WI38 (cell line): ENCODE measurements around the gene ALOX5AP.

Source experiments
- H3K4me3 ChIP-seq: 2 replicates; pipeline ENCODE4 v1.5.1; 2011; ENCODE audit warnings: low read depth, mild to moderate bottlenecking, control low read depth, low read length
- CTCF ChIP-seq: IDR thresholded peaks from 2 replicates; pipeline ENCODE4 v1.5.1; 2012; ENCODE audit warnings: low read depth, mild to moderate bottlenecking, control low read depth, low read length

Gene ALOX5AP

GRCh38 chr13:30721936-30722335 lies 13.4 kb upstream of the ALOX5AP start:
- TF ChIP-seq CTCF: no peak
- no peak overlapping the region for H3K4me3 ChIP-seq

- no peak overlapping the region for H3K4me3 ChIP-seq
- TF ChIP-seq CTCF: no peak
Observed at GRCh38 chr13:30722361-30722760, 13.0 kb upstream of the ALOX5AP start.

GRCh38 chr13:30724778-30725177 lies 10.6 kb upstream of the ALOX5AP start:
- TF ChIP-seq CTCF: no peak
- H3K4me3 ChIP-seq: no peak overlapping the region

GRCh38 chr13:30725326-30726085 lies 9.8 kb upstream of the ALOX5AP start:
- TF ChIP-seq CTCF: no peak

GRCh38 chr13:30726192-30726591 lies 9.2 kb upstream of the ALOX5AP start:
- TF ChIP-seq CTCF: no peak

More at GRCh38 chr13:30725326-30726085, 9.8 kb upstream of the ALOX5AP start:
- H3K4me3 ChIP-seq: no peak overlapping the region

GRCh38 chr13:30727491-30728355 lies 7.6 kb upstream of the ALOX5AP start:
- TF ChIP-seq CTCF: no peak
- H3K4me3 ChIP-seq: no peak overlapping the region

More at GRCh38 chr13:30726192-30726591, 9.2 kb upstream of the ALOX5AP start:
- H3K4me3 ChIP-seq: no peak overlapping the region

- TF ChIP-seq CTCF: no peak
- H3K4me3 ChIP-seq: no peak overlapping the region
Observed at GRCh38 chr13:30729801-30730200, 5.5 kb upstream of the ALOX5AP start.
